ENCODE results near the gene ABI3BP. TPM values are rescaled to one million over a fixed set of nuclear protein-coding genes. Genes with fewer than 3 reads are reported as not detected.
A peak's percentile ranks its signal among the peaks of the same experiment; 100 is the strongest.

ABI3BP gene
- total and polyA plus RNA-seq, 9 donors, result 176 to 605 (median 300) TPM

DNA sequence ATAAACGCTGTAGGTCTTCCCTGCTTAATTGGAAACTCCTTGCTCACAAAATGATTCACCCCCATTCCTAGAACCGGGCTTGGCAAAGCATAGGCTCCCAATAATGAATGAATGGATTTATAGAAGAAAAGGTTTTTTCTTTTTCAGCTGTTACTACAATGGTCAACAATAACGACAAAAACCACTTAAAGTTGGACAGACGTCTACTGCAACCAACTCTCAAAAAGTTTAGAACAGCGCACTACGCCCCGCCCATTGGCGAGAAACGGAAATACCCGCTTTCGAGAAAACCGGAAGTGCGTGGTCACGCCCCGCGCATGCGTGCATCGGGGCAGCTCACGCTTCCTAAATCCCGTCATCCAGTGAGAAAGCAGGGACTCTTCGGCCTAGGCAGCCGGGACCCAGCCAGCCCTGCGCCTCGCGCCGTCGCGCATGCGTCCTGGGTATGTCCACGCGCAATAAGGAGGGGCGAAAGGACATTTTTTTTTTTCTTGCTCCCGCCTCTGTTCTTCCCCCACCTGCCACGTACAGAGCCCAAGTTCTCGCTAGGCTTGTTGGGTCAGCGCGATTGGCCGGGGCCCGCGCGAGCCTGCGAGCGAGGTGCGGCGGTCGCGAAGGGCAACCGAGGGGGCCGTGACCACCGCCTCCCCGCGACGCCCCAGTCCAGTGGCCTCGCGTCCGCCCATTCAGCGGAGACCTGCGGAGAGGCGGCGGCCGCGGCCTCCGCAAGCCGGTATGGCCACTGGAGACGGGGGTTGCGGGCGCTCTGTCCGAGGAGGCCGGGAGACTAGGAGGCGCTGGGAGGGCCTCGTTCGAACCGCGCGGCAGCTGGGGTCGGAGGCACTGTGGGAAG, 284.0 kb downstream of the ABI3BP start, which contains the start of gene TFG:
Gene TFG (plus strand): TSS at position 506 of the 853 bp plus-strand sequence. CDS start 4,192 bp downstream, outside the sequence.
- Histone ChIP-seq H3K4me3 (ENCODE audit: low read length) (peak within 1 kb of the TSS; percentile 75), H3K4me1 (ENCODE audit: control insufficient read depth, insufficient read depth, low read length) (peaks cover 5% of the 10 kb centered on the region), H3K36me3 (ENCODE audit: control insufficient read depth, insufficient read depth, low read length) (peaks cover 4% of the 10 kb centered on the region), H3K27me3 (ENCODE audit: control insufficient read depth, insufficient read depth, low read length) (peaks cover 8% of the 10 kb centered on the region), H3K9me3 (replicated peaks; ENCODE audit: control insufficient read depth, low read depth, low read length) (no peaks in the 10 kb centered on the region), H3K27ac (ENCODE audit: low read length) (peak within 1 kb of the TSS; percentile 97)
- peak; percentile 100 for DNase-seq
- WGBS (ENCODE audit: insufficient coverage), result under 1% methylated on average over 62 of the region's 76 CpGs

DNA sequence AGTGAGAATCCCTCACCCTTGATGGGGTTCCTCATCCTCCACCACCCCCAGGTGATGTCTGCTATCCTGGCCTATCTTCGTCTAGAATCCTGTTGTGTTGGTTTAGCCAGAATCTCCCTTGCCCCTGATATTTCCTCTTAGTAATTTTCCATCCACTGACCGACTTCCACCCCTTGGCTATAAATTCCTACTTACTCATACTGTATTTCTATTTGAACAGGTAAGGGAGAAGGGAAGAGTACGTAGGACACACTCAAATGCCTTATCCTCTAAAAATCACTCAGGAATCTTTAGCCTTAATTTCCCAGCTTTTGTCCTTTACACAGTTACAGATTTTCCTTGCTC, 284.6 kb downstream of the ABI3BP start:
- H3K4me3 ChIP-seq (ENCODE audit: low read length), result peak overlapping the region; percentile 75
- DNase-seq, result no peak
- H3K27ac ChIP-seq (ENCODE audit: low read length), result peak overlapping the region; percentile 97
- peaks cover 8% of the 10 kb centered on the region for H3K27me3 ChIP-seq (ENCODE audit: control insufficient read depth, insufficient read depth, low read length)
- no CpG with 5 or more reads among the region's 3 CpGs for WGBS (ENCODE audit: insufficient coverage)
- H3K4me1 ChIP-seq (ENCODE audit: control insufficient read depth, insufficient read depth, low read length), result peaks cover 5% of the 10 kb centered on the region
- H3K9me3 ChIP-seq (replicated peaks; ENCODE audit: control insufficient read depth, low read depth, low read length), result no peaks in the 10 kb centered on the region
- no peaks in the 10 kb centered on the region for H3K36me3 ChIP-seq (ENCODE audit: control insufficient read depth, insufficient read depth, low read length)

DNA sequence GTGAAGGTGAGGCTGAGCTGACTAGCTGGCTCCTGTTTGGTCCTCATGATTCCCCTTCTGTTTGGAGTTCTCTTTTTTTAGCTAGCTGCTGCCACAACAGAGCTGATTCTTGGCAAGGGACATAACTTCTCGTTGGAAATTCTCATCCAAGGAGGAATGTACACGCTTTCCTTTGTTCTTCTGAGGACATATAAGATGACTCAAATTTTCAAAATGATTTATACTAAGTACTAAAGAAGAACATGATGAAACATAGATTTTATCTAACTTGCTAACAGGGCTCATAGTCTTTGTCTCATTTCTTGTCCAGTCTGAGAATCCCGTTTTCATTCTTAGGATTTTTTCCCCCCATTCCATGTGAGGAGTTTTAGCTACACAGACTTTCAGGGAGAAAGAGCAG, 286.9 kb downstream of the ABI3BP start:
- no peaks in the 10 kb centered on the region for H3K9me3 ChIP-seq (replicated peaks; ENCODE audit: control insufficient read depth, low read depth, low read length)
- no peaks in the 10 kb centered on the region for H3K36me3 ChIP-seq (ENCODE audit: control insufficient read depth, insufficient read depth, low read length)
- H3K4me3 ChIP-seq (ENCODE audit: low read length), result no peak overlapping the region
- H3K27ac ChIP-seq (ENCODE audit: low read length), result no peak overlapping the region
- peaks cover 11% of the 10 kb centered on the region for H3K27me3 ChIP-seq (ENCODE audit: control insufficient read depth, insufficient read depth, low read length)
- no CpG with 5 or more reads among the region's 3 CpGs for WGBS (ENCODE audit: insufficient coverage)
- no peak for DNase-seq
- peaks cover 5% of the 10 kb centered on the region for H3K4me1 ChIP-seq (ENCODE audit: control insufficient read depth, insufficient read depth, low read length)

DNA sequence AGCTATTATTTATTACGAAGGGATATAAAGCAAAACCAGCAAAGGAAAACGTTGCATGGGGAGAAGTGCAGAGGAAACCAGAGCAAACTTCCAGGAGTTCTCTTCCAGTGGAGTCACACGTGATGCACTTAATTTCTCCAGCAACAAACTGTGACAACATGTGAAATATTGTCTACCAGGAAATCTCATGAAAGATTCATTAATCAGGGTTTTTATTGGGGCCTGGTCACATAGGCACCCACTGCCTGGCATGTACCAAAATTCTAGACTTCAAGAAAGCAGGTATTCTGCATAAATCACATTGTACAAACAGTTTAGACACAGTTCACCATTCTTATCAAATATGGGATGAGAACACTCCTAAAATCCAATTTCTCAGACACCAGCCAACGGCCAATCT, 289.4 kb downstream of the ABI3BP start:
- Histone ChIP-seq H3K4me3 (ENCODE audit: low read length) (no peak overlapping the region), H3K4me1 (ENCODE audit: control insufficient read depth, insufficient read depth, low read length) (no peaks in the 10 kb centered on the region), H3K27ac (ENCODE audit: low read length) (no peak overlapping the region), H3K9me3 (replicated peaks; ENCODE audit: control insufficient read depth, low read depth, low read length) (no peaks in the 10 kb centered on the region), H3K27me3 (ENCODE audit: control insufficient read depth, insufficient read depth, low read length) (peaks cover 11% of the 10 kb centered on the region), H3K36me3 (ENCODE audit: control insufficient read depth, insufficient read depth, low read length) (no peaks in the 10 kb centered on the region)
- no peak for DNase-seq
- no CpG with 5 or more reads among the region's 4 CpGs for WGBS (ENCODE audit: insufficient coverage)

DNA sequence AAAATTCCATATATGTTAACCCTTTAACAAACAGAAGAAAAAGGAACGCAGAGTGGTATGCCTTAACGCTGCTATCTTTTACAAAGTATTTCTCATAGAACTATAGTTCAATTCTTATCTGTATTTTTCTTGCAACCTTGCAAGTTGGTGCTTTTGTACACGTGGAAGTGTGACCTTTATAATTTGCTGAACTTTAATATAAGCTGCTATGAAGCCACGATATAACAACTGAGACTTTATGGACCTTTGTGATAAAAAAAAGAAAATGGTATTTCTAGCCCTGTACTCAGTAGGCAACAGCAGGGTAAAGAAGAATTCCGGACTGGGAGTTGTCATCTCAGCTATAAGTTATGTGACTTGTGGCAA, 290.3 kb downstream of the ABI3BP start:
- no CpG with 5 or more reads among the region's 5 CpGs for WGBS (ENCODE audit: insufficient coverage)
- peaks cover 11% of the 10 kb centered on the region for H3K27me3 ChIP-seq (ENCODE audit: control insufficient read depth, insufficient read depth, low read length)
- no peaks in the 10 kb centered on the region for H3K9me3 ChIP-seq (replicated peaks; ENCODE audit: control insufficient read depth, low read depth, low read length)
- DNase-seq, result no peak
- H3K4me1 ChIP-seq (ENCODE audit: control insufficient read depth, insufficient read depth, low read length), result no peaks in the 10 kb centered on the region
- H3K27ac ChIP-seq (ENCODE audit: low read length), result no peak overlapping the region
- H3K36me3 ChIP-seq (ENCODE audit: control insufficient read depth, insufficient read depth, low read length), result no peaks in the 10 kb centered on the region
- H3K4me3 ChIP-seq (ENCODE audit: low read length), result no peak overlapping the region

DNA sequence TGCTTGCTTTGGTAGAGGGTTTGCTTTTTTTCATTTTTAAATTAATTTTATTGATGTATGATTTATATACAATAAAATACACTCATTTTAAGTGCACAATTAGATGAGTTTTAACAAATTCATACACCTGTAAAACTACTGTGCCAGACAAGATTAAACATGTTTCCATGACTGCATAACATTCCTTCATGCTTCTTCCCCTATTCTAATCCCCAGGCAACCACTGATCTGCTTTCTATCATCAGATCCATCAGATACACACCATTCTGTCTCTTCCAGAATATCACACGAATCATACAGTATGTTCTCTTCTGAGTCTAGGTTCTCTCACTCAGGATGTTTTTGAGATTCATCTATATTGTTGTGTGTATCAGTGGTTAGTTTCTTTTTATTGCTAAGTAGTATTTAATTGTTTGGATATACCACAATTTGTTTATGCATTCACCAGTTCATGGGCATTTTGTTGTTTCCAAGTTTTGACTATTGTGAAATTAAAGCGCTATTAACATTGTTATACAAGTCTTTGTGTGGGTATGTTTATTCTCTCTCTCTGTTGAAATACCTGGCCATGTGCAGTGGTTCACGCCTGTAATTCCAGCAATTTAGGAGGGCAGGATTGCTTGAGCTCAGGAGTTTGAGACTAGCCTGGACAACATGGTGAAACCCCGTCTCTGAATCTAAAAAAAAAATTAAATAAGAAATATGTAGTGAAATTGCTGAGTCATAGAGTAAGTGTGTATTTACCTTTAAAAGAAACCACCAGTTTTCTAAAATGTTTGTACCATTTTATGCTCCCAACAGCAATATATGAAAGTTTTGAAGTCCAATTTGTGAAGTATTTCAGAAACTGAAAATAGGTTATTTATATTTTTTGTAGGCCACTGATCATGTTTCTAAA, 290.9 kb downstream of the ABI3BP start:
- Histone ChIP-seq H3K4me1 (ENCODE audit: control insufficient read depth, insufficient read depth, low read length) (no peaks in the 10 kb centered on the region), H3K4me3 (ENCODE audit: low read length) (no peak overlapping the region), H3K36me3 (ENCODE audit: control insufficient read depth, insufficient read depth, low read length) (no peaks in the 10 kb centered on the region), H3K27me3 (ENCODE audit: control insufficient read depth, insufficient read depth, low read length) (peaks cover 10% of the 10 kb centered on the region), H3K9me3 (replicated peaks; ENCODE audit: control insufficient read depth, low read depth, low read length) (no peaks in the 10 kb centered on the region), H3K27ac (ENCODE audit: low read length) (no peak overlapping the region)
- no CpG with 5 or more reads among the region's 4 CpGs for WGBS (ENCODE audit: insufficient coverage)
- no peak for DNase-seq

DNA sequence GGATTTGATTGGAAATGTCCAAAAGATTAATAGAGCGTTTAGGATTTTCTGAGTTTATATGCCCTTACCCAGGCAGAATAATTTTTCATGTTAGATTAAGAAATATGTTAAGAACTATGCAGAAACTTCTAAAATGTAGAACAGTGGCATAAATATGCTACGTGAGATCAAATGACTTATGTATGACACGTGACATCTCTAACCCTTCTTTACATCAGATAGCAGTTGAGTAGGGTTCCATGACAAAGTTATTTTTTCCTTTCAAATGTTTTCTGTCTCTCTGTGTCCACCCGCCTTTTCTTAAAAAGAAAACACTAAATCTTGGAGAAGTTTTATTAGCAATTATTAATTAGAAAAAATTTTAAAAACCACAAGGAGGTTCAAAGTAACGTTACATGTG, 292.5 kb downstream of the ABI3BP start:
- H3K9me3 ChIP-seq (replicated peaks; ENCODE audit: control insufficient read depth, low read depth, low read length), result no peaks in the 10 kb centered on the region
- H3K36me3 ChIP-seq (ENCODE audit: control insufficient read depth, insufficient read depth, low read length), result no peaks in the 10 kb centered on the region
- DNase-seq, result no peak
- no peak overlapping the region for H3K4me3 ChIP-seq (ENCODE audit: low read length)
- no CpG with 5 or more reads among the region's 5 CpGs for WGBS (ENCODE audit: insufficient coverage)
- H3K27me3 ChIP-seq (ENCODE audit: control insufficient read depth, insufficient read depth, low read length), result peaks cover 8% of the 10 kb centered on the region
- H3K4me1 ChIP-seq (ENCODE audit: control insufficient read depth, insufficient read depth, low read length), result no peaks in the 10 kb centered on the region
- no peak overlapping the region for H3K27ac ChIP-seq (ENCODE audit: low read length)
